DMS 273 treated with DMSO at 0.1 percent for 48 hours (cell line): ENCODE data around the gene GGPS1.
"Not testable (repeated sequence)": the region's sequence is repeated elsewhere in the genome, so short reads cannot be mapped to it uniquely, and the experiment has no call there.

ENCODE experiments used
- DNase-seq: peaks from one replicate; lab custom pipeline; 2025; lab: John Stamatoyannopoulos, UW

Gene GGPS1

GRCh38 chr1:235339746-235340145 lies 11.4 kb downstream of the GGPS1 start:
- no peak for DNase-seq

- no peak for DNase-seq
Observed at GRCh38 chr1:235341334-235341733, 13.0 kb downstream of the GGPS1 start.

- DNase-seq: no peak
Observed at GRCh38 chr1:235342039-235342438, 13.7 kb downstream of the GGPS1 start.

- no peak for DNase-seq
Observed at GRCh38 chr1:235342471-235342870, 14.1 kb downstream of the GGPS1 start.

GRCh38 chr1:235343726-235344125 lies 15.4 kb downstream of the GGPS1 start:
- DNase-seq: no peak

GRCh38 chr1:235351441-235351840 lies 23.1 kb downstream of the GGPS1 start:
- no peak for DNase-seq

GRCh38 chr1:235351898-235352297 lies 23.5 kb downstream of the GGPS1 start:
- no peak for DNase-seq

GRCh38 chr1:235357485-235358373 lies 29.4 kb downstream of the GGPS1 start:
- DNase-seq: no peak

GRCh38 chr1:235358899-235359298 lies 30.5 kb downstream of the GGPS1 start:
- no peak for DNase-seq

- not testable (repeated sequence) for DNase-seq
Observed at GRCh38 chr1:235364189-235364588, 35.8 kb downstream of the GGPS1 start.

- no peak for DNase-seq
Observed at GRCh38 chr1:235366286-235366685, 37.9 kb downstream of the GGPS1 start.

- peak; percentile 96 for DNase-seq
Observed at GRCh38 chr1:235367000-235367908, 38.9 kb downstream of the GGPS1 start, which contains the start of gene TBCE. TBCE (plus strand) TSS chr1:235367427; CDS start chr1:235380050, 12,623 bp downstream.

GRCh38 chr1:235368428-235368827 lies 40.1 kb downstream of the GGPS1 start:
- DNase-seq: no peak

- no peak for DNase-seq
Observed at GRCh38 chr1:235369802-235370201, 41.4 kb downstream of the GGPS1 start.

GRCh38 chr1:235375919-235376605 lies 47.7 kb downstream of the GGPS1 start:
- no peak for DNase-seq

GRCh38 chr1:235378134-235378735 lies 49.9 kb downstream of the GGPS1 start:
- not testable (repeated sequence) for DNase-seq

GRCh38 chr1:235381955-235382739 lies 53.8 kb downstream of the GGPS1 start:
- DNase-seq: not testable (repeated sequence)

- DNase-seq: not testable (repeated sequence)
Observed at GRCh38 chr1:235385633-235386032, 57.3 kb downstream of the GGPS1 start.

GRCh38 chr1:235391874-235392273 lies 63.5 kb downstream of the GGPS1 start:
- no peak for DNase-seq
